Measurements from ENCODE around the gene IL21.

IL21 gene

DNA sequence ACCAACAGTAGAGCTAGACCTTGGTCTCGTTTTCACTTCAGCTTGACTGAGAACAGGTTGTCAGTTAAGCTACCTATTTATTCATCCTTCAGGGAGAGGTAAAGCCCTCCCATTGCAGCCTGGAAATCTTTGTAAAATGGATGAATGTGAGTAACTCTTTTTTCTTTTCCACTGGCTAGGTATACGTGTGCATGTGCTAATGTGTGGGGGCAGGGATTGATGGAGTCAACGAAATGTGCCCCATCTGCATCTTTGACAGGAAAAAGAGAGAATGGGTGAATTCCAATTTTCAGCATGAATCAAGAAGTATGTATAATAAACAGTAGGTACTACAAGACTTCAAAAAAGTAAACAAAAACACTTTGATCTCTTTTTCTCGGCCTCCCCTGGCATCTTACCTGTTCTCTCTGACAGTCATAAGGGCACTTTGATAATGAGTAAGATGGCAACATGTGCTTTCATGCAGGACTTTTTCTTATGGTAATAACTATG is at the start of gene IL21:
Gene IL21, minus strand, starts transcription at position 51 of the 492 bp plus-strand sequence. CDS start 55 bp downstream, outside the sequence.
- ATAC-seq: no peak
- TF ChIP-seq CSDC2 (CRISPR knock-in tag; IDR thresholded peaks at IDR 0.05) (no peak), PPARA (CRISPR knock-in tag; IDR thresholded peaks at IDR 0.05; ENCODE audit: borderline replicate concordance) (no peak), CREB5 (CRISPR knock-in tag; IDR thresholded peaks at IDR 0.05; ENCODE audit: low read depth) (no peak), SNAI2 (CRISPR knock-in tag; IDR thresholded peaks at IDR 0.05) (no peak), ESRRG (CRISPR knock-in tag; IDR thresholded peaks at IDR 0.05) (no peak), ZFP30 (CRISPR knock-in tag; IDR thresholded peaks at IDR 0.05) (no peak), ZNF70 (CRISPR knock-in tag; IDR thresholded peaks at IDR 0.05) (no peak), ZNF565 (CRISPR knock-in tag; conservative IDR thresholded peaks at IDR 0.05; ENCODE audit: low read depth) (no peak), TOX (CRISPR knock-in tag; IDR thresholded peaks at IDR 0.05; ENCODE audit: borderline replicate concordance) (no peak)
- TF ChIP-seq, protein P1, sequence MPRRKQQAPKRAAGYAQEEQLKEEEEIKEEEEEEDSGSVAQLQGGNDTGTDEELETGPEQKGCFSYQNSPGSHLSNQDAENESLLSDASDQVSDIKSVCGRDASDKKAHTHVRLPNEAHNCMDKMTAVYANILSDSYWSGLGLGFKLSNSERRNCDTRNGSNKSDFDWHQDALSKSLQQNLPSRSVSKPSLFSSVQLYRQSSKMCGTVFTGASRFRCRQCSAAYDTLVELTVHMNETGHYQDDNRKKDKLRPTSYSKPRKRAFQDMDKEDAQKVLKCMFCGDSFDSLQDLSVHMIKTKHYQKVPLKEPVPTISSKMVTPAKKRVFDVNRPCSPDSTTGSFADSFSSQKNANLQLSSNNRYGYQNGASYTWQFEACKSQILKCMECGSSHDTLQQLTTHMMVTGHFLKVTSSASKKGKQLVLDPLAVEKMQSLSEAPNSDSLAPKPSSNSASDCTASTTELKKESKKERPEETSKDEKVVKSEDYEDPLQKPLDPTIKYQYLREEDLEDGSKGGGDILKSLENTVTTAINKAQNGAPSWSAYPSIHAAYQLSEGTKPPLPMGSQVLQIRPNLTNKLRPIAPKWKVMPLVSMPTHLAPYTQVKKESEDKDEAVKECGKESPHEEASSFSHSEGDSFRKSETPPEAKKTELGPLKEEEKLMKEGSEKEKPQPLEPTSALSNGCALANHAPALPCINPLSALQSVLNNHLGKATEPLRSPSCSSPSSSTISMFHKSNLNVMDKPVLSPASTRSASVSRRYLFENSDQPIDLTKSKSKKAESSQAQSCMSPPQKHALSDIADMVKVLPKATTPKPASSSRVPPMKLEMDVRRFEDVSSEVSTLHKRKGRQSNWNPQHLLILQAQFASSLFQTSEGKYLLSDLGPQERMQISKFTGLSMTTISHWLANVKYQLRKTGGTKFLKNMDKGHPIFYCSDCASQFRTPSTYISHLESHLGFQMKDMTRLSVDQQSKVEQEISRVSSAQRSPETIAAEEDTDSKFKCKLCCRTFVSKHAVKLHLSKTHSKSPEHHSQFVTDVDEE (CRISPR knock-in tag; IDR thresholded peaks at IDR 0.05): no peak
- TF ChIP-seq, protein P2, sequence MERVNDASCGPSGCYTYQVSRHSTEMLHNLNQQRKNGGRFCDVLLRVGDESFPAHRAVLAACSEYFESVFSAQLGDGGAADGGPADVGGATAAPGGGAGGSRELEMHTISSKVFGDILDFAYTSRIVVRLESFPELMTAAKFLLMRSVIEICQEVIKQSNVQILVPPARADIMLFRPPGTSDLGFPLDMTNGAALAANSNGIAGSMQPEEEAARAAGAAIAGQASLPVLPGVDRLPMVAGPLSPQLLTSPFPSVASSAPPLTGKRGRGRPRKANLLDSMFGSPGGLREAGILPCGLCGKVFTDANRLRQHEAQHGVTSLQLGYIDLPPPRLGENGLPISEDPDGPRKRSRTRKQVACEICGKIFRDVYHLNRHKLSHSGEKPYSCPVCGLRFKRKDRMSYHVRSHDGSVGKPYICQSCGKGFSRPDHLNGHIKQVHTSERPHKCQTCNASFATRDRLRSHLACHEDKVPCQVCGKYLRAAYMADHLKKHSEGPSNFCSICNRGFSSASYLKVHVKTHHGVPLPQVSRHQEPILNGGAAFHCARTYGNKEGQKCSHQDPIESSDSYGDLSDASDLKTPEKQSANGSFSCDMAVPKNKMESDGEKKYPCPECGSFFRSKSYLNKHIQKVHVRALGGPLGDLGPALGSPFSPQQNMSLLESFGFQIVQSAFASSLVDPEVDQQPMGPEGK (CRISPR knock-in tag; IDR thresholded peaks at IDR 0.05; ENCODE audit: borderline replicate concordance): no peak
- TF ChIP-seq, protein P3, sequence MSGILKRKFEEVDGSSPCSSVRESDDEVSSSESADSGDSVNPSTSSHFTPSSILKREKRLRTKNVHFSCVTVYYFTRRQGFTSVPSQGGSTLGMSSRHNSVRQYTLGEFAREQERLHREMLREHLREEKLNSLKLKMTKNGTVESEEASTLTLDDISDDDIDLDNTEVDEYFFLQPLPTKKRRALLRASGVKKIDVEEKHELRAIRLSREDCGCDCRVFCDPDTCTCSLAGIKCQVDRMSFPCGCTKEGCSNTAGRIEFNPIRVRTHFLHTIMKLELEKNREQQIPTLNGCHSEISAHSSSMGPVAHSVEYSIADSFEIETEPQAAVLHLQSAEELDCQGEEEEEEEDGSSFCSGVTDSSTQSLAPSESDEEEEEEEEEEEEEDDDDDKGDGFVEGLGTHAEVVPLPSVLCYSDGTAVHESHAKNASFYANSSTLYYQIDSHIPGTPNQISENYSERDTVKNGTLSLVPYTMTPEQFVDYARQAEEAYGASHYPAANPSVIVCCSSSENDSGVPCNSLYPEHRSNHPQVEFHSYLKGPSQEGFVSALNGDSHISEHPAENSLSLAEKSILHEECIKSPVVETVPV (CRISPR knock-in tag; IDR thresholded peaks at IDR 0.05): no peak

DNA sequence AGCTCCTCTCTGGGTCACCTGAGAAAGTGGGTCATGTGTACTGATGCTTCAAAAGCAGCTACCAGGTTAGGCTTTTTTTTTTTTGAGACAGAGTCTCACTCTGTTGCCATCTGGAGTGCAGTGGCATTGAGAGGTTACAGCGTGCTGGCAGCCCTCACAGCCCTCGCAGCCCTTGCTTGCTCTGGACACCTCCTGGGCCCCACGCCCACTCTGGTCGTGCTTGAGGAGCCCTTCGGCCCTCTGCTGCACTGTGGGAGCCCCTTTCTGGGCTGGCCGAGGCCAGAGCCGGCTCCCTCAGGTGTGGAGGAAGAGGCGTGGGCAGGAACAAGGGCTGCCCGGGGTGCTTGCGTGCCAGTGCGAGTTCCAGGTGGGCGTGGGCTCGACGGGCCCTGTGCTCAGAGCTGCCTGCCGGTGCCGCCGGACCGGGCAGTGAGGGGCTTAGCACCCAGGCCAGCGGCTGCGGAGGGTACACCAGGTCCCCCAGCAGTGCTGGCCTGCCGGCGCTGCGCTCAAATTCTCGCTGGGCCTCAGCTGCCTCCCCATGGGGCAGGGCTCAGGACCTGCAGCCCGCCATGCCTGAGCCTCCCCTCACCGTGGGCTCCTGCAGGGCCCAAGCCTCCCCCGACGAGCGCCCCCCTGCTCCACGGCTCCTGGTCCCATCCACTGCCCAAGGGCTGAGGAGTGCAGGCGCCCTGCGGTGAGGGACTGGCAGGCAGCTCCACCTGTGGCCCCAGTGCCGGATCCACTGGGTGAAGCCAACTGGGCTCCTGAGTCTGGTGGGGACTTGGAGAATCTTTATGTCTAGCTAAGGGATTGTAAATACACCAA is 49.3 kb upstream of the IL21 start:
- no peak for ATAC-seq
- TF ChIP-seq, protein P2 (CRISPR knock-in tag; IDR thresholded peaks at IDR 0.05; ENCODE audit: borderline replicate concordance): no peak
- TF ChIP-seq, protein P3 (CRISPR knock-in tag; IDR thresholded peaks at IDR 0.05): no peak
- TF ChIP-seq BACH2 (CRISPR knock-in tag; IDR thresholded peaks at IDR 0.05; ENCODE audit: borderline replicate concordance) (no peak), TOX (CRISPR knock-in tag; IDR thresholded peaks at IDR 0.05; ENCODE audit: borderline replicate concordance) (no peak), CREB5 (CRISPR knock-in tag; IDR thresholded peaks at IDR 0.05; ENCODE audit: low read depth) (no peak), CSDC2 (CRISPR knock-in tag; IDR thresholded peaks at IDR 0.05) (no peak), RARB (CRISPR knock-in tag; IDR thresholded peaks at IDR 0.05) (no peak), ESRRG (CRISPR knock-in tag; IDR thresholded peaks at IDR 0.05) (no peak), ZNF565 (CRISPR knock-in tag; conservative IDR thresholded peaks at IDR 0.05; ENCODE audit: low read depth) (no peak), ISL1 (CRISPR knock-in tag; IDR thresholded peaks at IDR 0.05) (no peak), SNAI2 (CRISPR knock-in tag; IDR thresholded peaks at IDR 0.05) (no peak), POU6F1 (CRISPR knock-in tag; IDR thresholded peaks at IDR 0.05; ENCODE audit: borderline replicate concordance, low read depth) (no peak), PPARA (CRISPR knock-in tag; IDR thresholded peaks at IDR 0.05; ENCODE audit: borderline replicate concordance) (no peak), ZC3H10 (CRISPR knock-in tag; IDR thresholded peaks at IDR 0.05) (no peak), ZFP3 (CRISPR knock-in tag; IDR thresholded peaks at IDR 0.05) (no peak), ZNF8 (CRISPR knock-in tag; IDR thresholded peaks at IDR 0.05) (no peak)
